Neutrophil (primary cell): ENCODE measurements around the gene LNX2.

Source experiments
- H3K27ac ChIP-seq: fragments of 200-600 bp; sonication (generic); 2 replicates; pipeline ENCODE4 v1.5.1; 2016; ENCODE audit warnings: mild to moderate bottlenecking, moderate library complexity
- H3K27me3 ChIP-seq: fragments of 200-600 bp; sonication (generic); 2 replicates; pipeline ENCODE4 v1.6.0; 2016; ENCODE audit warnings: mild to moderate bottlenecking
- H3K36me3 ChIP-seq: fragments of 200-600 bp; sonication (generic); 2 replicates; pipeline ENCODE4 v1.5.1; 2017
- H3K4me1 ChIP-seq, 2 experiments: fragments of 200-600 bp in 1 of 2; sonication (generic) in 1 of 2; 1 replicate in 1 of 2; 2 replicates in 1 of 2; pipeline versions ENCODE4 v1.5.1 to v1.6.1; 2013 to 2016; ENCODE audit warnings: low read depth in 1 of 2, low read length in 1 of 2, mild to moderate bottlenecking in 1 of 2, moderate library complexity in 1 of 2; ENCODE audit not compliant: control insufficient read depth in 1 of 2, insufficient read depth in 1 of 2
- H3K4me3 ChIP-seq, 2 experiments: fragments of 200-600 bp in 1 of 2; sonication (generic) in 1 of 2; 1 replicate in 1 of 2; 2 replicates in 1 of 2; pipeline ENCODE4 v1.5.1; 2013 to 2016; ENCODE audit warnings: low read depth in 1 of 2, low read length in 1 of 2, mild to moderate bottlenecking in 1 of 2, moderate library complexity in 1 of 2
- H3K9me3 ChIP-seq: fragments of 200-600 bp; sonication (generic); 2 replicates; pipeline ENCODE4 v1.5.1; 2016
- CTCF ChIP-seq: fragments of 200-600 bp; sonication (generic); IDR thresholded peaks from 2 replicates; pipeline ENCODE4 v1.5.1; 2016; ENCODE audit warnings: antibody characterized with exemption

The LNX2 gene

DNA sequence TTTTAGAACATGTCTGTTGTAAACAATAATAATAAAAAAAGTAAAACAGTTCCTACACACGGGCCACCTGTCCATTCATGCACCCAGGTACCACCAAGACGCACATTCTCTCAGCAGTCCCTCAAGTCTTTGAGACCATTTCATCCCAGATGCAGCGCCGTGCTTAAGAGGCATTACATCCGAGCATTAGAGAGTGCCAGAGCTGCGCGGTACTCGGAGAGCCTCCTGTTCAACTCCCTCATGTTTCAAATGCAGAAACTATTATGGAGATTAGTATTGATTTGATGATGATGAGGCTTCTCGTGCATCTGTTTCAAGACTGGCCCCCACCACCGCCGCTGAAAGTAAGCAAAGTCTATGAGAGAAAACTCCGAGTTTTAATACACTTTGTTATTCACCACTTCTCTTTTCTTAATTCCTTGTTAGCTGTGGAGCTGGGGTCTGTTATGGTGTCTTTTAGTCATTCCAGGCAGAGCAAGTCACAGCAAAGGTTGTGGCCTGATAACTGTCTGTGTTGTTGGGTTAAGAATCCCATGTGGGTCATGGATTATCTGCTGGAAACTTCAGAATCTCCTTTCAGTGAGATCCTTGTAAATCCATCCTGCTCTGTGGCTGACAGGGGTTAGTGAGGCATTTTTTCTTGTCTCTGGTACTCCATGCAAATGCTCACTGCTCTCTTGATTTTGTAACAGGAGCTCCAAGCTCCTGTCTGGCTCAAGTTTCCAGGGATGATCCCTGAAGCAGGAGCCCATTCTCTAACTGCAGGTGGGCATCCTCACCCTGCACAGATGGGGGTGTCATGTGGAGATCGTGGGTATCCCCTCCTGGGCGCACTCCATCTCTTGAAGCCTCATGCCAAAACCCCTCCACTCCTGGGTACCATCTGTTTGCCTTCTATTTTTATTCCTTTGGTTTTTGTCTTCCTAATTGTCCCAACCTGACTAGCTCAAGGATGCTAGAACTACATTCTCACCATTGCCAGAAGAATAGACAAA lies 95.1 kb downstream of the LNX2 start:
- Histone ChIP-seq H3K4me1 (no peaks in the 10 kb centered on the region), H3K27me3 (no peaks in the 10 kb centered on the region), H3K9me3 (no peaks in the 10 kb centered on the region), H3K36me3 (no peaks in the 10 kb centered on the region), H3K27ac (no peak overlapping the region), H3K4me3 (no peak overlapping the region)
- no peak for TF ChIP-seq CTCF

GRCh38 chr13:27523346-27524073 lies 96.8 kb downstream of the LNX2 start:
- Histone ChIP-seq H3K36me3 (no peaks in the 10 kb centered on the region), H3K4me3 (no peak overlapping the region), H3K27ac (no peak overlapping the region), H3K9me3 (no peaks in the 10 kb centered on the region), H3K27me3 (no peaks in the 10 kb centered on the region), H3K4me1 (no peaks in the 10 kb centered on the region)
- TF ChIP-seq CTCF: no peak

DNA sequence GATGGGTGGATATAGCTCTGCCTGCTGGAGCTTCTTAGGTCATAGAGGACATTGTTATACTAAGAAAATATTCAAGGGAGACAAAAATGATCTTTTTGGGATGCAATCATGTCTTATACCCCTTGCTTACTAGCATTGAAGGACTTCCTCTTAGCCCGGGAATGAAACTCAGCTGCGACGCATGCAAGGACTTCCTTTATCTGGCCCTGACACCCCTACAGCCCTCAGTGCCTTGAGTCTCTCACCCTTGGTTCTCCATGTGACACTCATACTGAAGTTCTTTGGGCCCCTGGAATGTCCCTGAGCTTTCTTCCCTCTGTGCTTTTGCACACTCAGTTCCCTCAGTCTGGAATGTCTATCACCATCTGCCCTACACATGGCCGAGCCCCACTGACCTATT lies 97.5 kb downstream of the LNX2 start:
- no peak overlapping the region for H3K27ac ChIP-seq
- H3K9me3 ChIP-seq: no peaks in the 10 kb centered on the region
- no peaks in the 10 kb centered on the region for H3K4me1 ChIP-seq
- TF ChIP-seq CTCF: no peak
- no peaks in the 10 kb centered on the region for H3K36me3 ChIP-seq
- no peaks in the 10 kb centered on the region for H3K27me3 ChIP-seq
- no peak overlapping the region for H3K4me3 ChIP-seq

DNA sequence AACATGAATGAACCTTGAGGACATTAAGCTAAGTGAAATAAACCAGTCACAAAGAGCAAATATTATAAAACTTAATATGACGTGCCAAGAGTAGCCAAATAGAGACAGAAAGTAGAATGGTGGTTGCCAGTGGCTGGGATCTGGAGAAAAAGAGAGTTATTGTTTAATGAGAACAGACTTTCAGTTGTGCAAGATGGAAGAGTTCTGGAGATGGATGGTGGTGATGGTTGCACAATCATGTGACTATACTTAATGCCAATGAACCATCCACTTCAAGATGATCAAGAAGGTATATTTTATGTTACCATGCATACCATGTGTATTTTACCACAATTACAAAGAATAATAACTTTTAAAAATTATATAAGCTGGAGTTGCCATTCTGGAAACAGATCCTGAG lies 104.2 kb downstream of the LNX2 start:
- Histone ChIP-seq H3K36me3 (no peaks in the 10 kb centered on the region), H3K4me3 (no peak overlapping the region), H3K4me1 (no peaks in the 10 kb centered on the region), H3K27ac (no peak overlapping the region), H3K27me3 (no peaks in the 10 kb centered on the region), H3K9me3 (no peaks in the 10 kb centered on the region)
- no peak for TF ChIP-seq CTCF

GRCh38 chr13:27510082-27510481 lies 110.2 kb downstream of the LNX2 start:
- peaks cover 3% of the 10 kb centered on the region for H3K27me3 ChIP-seq
- no peak for TF ChIP-seq CTCF
- no peaks in the 10 kb centered on the region for H3K4me1 ChIP-seq
- H3K9me3 ChIP-seq: no peaks in the 10 kb centered on the region
- H3K27ac ChIP-seq: no peak overlapping the region
- no peak overlapping the region for H3K4me3 ChIP-seq
- H3K36me3 ChIP-seq: no peaks in the 10 kb centered on the region
